ENCODE results near the gene MAPT.

DNA sequence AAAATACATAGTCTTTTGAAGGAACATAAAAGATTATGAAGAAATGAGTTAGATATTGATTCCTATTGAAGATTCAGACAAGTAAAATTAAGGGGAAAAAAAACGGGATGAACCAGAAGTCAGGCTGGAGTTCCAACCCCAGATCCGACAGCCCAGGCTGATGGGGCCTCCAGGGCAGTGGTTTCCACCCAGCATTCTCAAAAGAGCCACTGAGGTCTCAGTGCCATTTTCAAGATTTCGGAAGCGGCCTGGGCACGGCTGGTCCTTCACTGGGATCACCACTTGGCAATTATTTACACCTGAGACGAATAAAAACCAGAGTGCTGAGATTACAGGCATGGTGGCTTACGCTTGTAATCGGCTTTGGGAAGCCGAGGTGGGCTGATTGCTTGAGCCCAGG lies 114.2 kb downstream of the MAPT start:
- TF ChIP-seq POLR2A (IDR thresholded peaks at IDR 0.05; ENCODE audit: low read depth, low read length) (no peak), TAF1 (IDR thresholded peaks at IDR 0.05; ENCODE audit: borderline replicate concordance, low read depth, low read length) (no peak), POLR2AphosphoS5 (IDR thresholded peaks at IDR 0.05; ENCODE audit: low read depth, low read length) (no peak)
